Fibroblast of the aortic adventitia (primary cell): Measurements from ENCODE around the gene PRR14. TPM values are rescaled to one million over a fixed set of nuclear protein-coding genes. Genes with fewer than 3 reads are reported as not detected.

Experiments
- DNase-seq: peaks from one replicate; pipeline ENCODE4 v3.0.0-alpha.2; 2010; ENCODE audit warnings: low read depth
- H3K4me3 ChIP-seq: 2 replicates; pipeline ENCODE4 v1.5.1; 2011; ENCODE audit warnings: low read depth, mild to moderate bottlenecking, control low read depth, low read length, moderate library complexity
- CTCF ChIP-seq: IDR thresholded peaks from 2 replicates; pipeline ENCODE4 v1.5.1; 2011; ENCODE audit warnings: mild to moderate bottlenecking, low read length, control low read depth, inconsistent platforms; ENCODE audit not compliant: insufficient read depth
- total RNA-seq: library from RNA; depleted of rRNA; stranded (reverse); fragments of >200 nt; gene quantifications from 2 replicates; pipeline ENCODE4 v1.2.3, GENCODE V29; 2012; ENCODE audit warnings: low replicate concordance

PRR14 gene
- total RNA-seq, 1 donor: 14.5 TPM

GRCh38 chr16:30665155-30665829, 14.5 kb downstream of the PRR14 start:
- no peak overlapping the region for H3K4me3 ChIP-seq
- TF ChIP-seq CTCF: no peak
- no peak for DNase-seq

GRCh38 chr16:30665830-30666190, 15.1 kb downstream of the PRR14 start:
- TF ChIP-seq CTCF: no peak
- no peak for DNase-seq
- no peak overlapping the region for H3K4me3 ChIP-seq

GRCh38 chr16:30666681-30667080, 15.9 kb downstream of the PRR14 start:
- no peak for TF ChIP-seq CTCF
- no peak overlapping the region for H3K4me3 ChIP-seq
- no peak for DNase-seq

GRCh38 chr16:30667361-30667905, 16.7 kb downstream of the PRR14 start:
- no peak for TF ChIP-seq CTCF
- no peak for DNase-seq
- no peak overlapping the region for H3K4me3 ChIP-seq

GRCh38 chr16:30668393-30668792, 17.6 kb downstream of the PRR14 start:
- H3K4me3 ChIP-seq: no peak overlapping the region
- no peak for TF ChIP-seq CTCF
- no peak for DNase-seq

GRCh38 chr16:30669026-30669902, 18.5 kb downstream of the PRR14 start:
- no peak overlapping the region for H3K4me3 ChIP-seq
- no peak for DNase-seq
- no peak for TF ChIP-seq CTCF
